GM19438 (cell line): ENCODE measurements around the gene ACTL7B.
"Not testable (repeated sequence)": the region's sequence is repeated elsewhere in the genome, so short reads cannot be mapped to it uniquely, and the experiment has no call there.

Experiments
- ATAC-seq: cut with Tn5 transposase; IDR thresholded peaks from one replicate; pipeline ENCODE4 v1.9.1; 2021; ENCODE audit warnings: low read depth; ENCODE audit not compliant: unreplicated experiment

The ACTL7B gene

DNA sequence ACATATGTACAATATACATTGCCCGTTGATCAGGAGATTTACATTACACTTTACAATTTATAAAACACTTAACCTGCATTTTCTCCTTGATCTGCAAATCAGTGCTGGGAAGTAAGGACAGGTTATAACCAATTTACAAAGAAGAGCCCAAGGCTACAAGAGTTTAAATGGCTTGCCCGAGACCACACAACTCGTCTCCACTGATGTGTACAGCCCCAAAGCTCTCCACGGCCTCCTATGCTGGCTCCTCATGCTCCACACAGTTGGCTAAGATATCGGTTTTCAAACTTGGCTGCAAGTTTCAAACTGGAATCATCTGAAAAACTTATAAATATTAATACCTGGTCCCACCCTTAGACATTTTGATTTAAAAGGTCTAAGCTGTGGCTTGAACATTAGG lies 10.3 kb downstream of the ACTL7B start:
- no peak for ATAC-seq

DNA sequence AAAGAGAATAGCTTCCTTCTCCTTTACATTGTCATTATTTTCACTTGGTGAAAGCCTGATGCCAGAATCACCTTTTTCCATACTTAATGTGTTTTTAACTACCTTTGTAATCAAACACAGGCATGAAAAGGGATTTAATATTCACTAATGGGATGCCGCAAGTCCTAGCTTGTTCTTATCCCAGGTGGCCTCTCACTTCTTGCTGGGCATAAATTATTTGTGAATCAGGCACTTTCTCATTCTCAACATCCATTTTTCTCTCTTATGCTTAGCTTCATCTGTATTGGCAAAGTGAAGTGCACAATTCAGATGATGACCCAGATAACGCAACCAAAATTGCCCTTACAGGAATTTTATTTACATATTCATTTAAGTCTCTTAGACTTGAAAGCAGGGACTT lies 10.9 kb downstream of the ACTL7B start:
- no peak for ATAC-seq

DNA sequence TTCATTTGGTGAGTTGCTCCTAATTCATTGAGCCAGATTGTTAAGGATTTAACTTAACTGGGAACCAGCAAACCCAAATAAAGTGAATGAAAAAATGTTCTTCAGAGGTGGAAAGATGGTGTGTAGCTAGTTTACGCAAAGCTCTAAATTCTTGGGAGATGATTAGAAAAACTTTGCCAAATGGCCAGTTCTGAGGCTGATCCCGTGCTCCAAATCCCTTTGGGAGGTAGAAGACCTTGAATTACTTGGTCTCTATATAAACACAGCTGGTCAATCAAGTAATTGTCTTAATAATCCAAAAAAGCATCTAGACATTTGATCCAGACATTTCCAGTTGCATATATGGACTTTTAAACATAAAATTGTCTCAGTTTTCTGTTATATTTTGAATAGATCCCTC lies 11.4 kb downstream of the ACTL7B start:
- no peak for ATAC-seq

DNA sequence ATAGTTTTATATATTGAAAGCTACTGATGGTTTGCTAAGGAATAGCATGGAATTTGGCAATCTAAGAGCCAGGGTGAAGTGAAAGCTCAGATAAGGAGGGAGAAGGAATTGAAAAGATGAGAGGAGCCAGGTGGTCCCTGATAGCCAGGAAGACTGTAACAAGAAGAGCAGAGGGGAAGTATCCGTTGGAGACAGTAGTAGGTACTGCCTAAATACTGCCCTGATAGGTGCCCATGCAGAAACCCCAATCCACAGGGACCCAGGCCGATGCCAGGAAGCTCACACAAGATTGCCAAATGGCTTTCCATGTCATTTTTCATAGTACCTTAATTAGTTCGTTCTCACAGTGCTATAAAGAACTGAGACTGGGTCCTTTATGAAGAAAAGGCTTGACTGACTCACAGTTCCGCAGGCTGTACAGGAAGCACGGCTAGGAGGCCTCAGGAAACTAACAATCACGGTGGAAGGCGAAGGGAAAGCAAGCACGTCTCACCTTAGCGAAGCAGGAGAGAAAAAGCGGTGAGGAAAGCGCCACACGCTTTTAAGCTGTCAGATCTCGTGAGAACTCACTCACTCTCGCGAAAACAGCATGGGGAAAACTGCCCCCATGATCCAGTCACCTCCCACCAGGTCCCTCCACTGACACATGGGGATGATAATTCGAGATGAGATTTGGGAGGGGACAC lies 13.0 kb downstream of the ACTL7B start:
- peak; percentile 60 for ATAC-seq

DNA sequence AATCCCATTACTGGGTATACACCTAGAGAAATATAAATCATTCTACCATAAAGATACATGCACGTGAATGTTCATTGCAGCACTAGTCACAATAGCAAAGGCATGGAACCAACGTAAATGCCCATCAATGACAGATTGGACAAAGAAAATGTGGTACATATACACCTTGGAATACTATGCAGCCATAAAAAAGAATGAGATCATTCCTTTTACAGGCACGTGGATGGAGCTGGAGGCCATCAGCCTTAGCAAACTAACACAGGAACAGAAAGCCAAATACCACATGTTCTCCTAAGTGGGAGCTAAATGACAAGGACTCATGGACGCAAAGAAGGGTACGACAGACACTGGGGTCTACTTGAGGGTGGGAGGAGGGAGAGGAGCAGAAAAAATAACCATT lies 16.2 kb downstream of the ACTL7B start:
- ATAC-seq = not testable (repeated sequence)

DNA sequence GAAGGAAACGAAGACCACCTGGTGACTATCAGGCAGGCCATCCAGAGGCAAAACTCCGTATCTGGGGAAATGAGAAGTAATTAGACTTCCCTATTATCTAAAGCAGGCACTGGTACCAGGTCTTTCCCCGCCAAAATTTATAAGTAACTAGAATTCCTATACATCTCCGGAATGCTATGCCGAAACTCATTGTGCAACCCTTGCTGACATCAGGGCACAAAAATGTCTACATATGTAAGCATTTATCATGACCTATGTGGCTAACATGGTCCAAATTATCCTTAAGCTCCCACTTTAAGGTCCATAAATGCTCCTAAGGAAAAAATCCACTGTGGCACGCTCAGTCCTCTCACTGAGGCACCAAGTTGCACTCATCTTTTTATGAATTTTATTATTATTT lies 17.8 kb downstream of the ACTL7B start:
- ATAC-seq = no peak

DNA sequence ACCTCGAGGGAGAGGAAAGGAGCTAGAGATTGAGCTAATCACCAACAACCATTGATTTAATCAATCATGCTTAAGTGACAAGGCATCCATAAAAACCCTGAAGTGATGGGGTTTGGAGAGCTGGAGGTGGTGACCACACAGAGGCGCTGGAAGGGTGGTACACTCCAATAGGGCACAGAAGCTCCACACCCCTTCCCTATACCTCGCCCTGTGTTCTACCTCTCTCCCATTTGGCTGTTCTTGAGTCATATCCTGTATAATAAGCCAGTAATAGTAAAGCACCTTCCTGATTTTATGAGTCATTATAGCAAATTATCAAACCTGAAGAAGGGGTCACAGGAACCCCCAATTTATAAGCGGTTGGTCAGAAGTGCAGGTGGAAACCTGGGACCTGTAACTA lies 18.3 kb downstream of the ACTL7B start:
- ATAC-seq = no peak

DNA sequence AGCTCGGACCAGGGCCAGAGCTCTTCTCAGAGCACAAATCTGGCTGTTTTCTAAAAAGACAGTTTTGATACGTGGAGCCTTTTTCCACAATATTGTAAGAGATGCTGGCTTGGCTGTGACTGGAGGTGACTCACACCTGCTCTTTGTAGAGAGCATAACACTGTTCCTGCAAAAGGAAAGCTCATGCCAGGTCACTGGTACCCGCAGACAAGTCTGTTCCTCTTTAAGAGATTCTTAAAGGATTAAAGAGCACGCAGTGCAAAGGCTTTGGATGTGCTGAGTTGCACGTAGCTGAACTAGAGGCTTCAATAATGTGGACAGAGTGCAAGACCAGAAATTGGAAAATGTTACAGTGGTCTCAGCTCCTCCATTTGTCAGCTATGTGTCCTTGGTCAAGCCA lies 19.0 kb downstream of the ACTL7B start:
- ATAC-seq = no peak

DNA sequence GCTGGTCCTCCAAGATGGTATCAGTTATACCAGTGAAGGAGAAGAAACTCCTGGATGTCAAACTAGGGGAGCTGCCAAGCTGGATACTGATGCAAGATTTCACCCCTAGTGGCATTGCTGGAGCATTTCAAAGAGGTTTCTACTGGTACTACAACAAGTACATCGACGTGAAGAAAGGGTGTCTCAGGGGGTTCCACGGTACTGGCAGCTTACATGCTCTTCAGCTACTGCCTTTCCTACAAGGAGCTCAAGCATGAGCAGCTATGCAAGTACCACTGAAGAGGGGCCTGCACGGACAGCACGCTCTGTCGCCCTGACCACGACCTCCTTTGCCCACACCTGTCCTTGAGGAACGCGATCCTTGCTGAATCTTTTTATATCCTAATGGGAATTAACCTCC lies 19.5 kb downstream of the ACTL7B start:
- ATAC-seq = no peak

DNA sequence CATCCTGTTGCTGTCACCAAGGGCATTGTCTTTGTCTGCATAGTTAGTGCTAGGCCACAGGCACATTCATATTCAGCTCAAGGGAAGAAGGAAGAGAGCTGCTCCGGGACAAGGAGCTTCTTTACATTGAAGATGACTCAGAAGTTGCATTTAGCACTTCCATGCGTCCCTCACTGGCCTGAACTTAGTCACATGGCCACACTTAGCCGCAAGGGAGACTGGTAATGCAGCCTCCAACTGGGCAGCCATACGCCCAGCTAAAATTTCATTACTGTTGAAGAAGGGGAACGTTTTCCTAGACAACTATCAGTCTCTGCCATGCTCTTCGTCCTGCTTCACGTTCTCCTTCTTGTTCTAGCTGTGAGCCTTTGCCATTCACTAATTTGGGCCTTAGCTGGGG lies 20.0 kb downstream of the ACTL7B start:
- ATAC-seq = no peak

DNA sequence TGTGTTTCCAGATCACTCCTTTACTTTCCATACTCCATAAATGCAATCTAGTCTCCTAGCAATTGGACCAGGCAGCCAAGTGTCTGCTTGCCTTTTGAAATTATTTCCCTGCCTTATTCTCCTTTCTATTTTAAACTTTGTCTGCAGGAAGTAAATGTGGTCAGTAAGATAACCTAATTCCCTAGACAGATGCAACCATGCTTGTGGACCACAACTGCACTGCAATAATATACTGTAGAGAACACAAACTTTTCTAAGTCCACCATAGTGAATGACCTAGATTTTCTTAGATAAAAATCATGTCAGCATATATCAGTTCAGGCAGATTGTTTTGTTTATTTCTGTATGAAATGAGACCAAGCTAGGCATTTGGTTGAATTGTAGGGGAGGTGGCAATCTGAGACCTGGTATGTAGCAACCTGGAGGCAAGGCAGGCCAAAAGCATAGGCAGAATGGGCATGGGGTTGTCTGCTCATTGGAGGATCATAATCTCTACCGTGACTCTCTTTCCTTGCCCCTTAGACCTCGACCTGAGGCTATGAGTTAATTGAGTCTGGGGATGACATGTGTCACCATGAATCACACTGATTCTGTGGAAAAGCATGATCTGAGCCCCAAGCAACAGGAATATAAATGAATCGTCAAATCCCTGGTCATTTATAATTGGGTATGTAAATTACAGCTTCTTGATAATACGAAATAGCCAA lies 20.7 kb downstream of the ACTL7B start:
- ATAC-seq = no peak

DNA sequence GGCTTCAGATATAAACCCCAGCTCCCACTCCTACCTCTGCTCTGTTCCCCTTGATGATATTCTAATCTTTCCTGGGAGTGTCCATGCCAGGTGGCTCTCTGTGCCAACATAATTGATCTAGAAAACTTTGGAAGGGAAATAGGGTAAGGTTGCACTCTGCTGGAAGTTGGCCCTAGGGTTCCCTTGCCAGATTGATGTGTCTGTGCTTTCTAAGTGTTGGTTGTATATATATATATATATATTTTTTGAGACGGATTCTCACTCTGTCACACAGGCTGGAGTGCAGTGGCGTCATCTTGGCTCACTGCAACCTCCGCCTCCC lies 23.6 kb downstream of the ACTL7B start:
- no peak for ATAC-seq

DNA sequence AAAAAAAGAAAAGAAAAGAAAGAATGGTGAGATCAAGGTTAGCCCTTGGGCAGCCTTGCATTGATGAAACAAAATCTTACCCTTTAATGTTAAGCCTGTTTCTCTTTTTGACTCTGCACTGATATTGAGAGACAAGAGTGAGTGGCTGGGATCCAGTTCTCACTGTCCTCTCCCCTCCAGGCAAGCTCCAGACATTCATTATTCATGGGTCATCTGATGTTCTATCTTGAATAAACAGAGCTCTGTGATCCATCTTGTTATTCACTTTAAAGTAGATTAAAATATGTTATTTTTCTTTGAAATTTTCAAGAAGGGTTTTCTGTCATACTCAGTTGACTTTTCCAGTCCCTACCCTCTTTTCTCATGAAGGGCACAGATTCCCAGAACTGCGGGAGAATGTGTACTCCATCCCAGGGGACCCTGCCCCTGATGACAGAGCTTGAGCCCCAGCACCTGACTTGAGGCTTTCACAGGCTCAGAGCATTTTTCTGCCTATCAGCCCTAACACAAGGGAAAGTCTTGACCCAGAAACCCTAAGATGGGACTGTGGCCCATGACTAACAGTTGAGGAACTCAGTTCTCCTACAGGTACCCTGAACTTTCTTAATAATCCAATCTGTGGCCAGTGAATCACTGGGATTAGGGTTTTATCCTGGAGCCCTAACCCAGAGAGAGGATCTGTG lies 24.1 kb downstream of the ACTL7B start:
- no peak for ATAC-seq

DNA sequence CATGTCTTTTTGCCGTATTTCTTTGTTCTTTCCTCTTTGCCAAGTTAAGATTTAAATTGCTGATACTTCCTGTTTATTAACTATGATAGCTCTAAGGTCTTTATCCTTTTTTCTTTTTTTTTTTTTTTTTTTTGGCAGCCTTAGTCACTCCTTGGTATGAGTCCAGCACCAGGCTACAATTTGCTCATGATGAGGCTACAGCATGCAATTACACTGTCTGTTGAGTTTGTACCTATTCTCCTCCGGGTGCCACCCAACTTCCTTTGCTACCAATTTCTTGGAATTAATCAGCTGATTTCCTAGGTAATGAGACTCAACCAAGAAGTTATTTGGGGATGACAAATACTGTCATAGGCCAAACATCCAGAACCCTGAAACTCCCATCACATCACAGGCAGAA lies 25.5 kb downstream of the ACTL7B start:
- ATAC-seq = no peak

DNA sequence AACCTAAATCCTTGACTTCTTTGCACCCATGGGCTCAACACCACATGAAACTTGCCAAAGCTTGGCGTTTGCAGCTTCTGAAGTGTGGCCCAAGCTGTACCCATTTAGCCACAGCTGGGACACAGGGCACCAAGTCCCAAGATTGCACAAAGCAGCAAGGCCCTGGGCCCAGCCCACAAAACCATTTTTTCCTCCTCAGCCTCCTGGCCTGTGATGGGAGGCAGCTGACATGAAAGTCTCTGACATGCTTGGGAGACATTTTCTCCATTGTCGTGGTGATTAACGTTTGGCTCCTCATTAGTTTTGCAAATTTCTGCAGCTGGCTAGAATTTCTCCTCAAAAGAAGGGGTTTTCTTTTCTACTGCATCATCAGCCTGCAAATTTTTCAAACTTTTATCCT lies 32.0 kb downstream of the ACTL7B start:
- no peak for ATAC-seq

DNA sequence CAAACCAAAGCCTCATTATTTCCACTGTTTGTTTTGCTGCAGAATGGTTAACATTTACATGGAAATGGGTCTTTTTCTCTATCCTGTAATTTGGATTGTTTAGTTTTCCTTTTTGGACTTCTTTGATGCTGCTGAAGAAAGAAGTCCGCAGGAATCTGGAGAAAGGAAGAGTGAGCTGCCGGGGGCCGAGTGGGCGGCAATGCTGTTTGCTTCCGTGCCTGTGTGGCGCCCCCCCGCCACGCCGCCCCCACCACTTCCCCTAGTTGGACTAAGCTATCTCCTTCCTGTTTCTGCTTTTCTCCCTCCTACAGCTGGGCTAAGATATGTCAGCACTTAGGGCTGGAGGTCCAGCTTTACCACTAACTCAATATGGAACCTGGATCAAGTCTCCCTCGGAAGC lies 39.7 kb downstream of the ACTL7B start:
- ATAC-seq = no peak

DNA sequence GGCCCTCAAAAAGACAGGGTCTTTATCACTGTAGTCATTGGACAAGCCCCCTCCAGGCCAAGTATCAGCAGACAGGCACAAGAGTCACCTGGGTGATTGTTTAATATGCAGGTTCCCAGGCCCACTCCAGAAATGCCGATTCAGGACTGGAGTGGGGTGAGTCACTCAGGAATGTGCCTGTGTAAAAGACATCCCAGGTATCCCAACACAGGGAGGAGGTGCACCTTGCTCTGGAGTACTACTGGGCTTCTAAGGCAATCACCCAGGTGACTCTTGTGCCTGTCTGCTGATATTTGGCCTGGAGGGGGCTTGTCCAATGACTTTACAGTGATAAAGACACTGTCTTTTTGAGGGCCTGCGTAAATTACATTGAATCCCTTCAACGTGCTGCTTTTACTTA lies 40.6 kb downstream of the ACTL7B start:
- ATAC-seq = no peak

DNA sequence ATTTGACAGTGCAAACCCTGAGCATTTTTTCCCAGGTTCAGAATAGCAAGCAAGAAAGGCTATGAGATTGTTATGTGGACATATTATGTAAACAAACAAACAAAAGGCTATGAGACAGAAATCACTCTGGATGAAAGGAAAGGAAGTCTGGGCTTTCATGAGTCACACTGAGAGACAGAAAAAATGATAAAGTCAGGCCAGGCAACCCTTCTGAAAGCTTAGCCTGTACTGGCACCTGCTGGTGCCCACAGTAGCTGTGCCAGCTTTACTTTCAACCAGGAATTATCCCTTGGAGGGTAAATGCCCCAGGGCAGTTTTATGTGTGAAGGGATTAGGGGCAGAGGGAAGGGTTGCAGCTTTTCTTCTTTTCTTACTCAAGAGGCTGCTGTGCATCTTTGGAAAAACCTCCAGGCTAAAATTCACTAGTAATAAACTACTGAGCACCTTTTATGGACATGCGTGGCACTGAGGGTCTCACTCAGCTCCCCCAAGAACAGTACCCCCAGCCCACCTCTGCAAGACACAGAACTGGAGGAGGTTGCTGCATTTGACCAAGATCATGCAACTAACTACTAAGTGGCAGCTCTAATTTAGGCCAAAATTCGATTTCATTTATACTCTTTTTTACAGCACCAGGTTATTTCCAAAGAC lies 41.7 kb downstream of the ACTL7B start:
- no peak for ATAC-seq

DNA sequence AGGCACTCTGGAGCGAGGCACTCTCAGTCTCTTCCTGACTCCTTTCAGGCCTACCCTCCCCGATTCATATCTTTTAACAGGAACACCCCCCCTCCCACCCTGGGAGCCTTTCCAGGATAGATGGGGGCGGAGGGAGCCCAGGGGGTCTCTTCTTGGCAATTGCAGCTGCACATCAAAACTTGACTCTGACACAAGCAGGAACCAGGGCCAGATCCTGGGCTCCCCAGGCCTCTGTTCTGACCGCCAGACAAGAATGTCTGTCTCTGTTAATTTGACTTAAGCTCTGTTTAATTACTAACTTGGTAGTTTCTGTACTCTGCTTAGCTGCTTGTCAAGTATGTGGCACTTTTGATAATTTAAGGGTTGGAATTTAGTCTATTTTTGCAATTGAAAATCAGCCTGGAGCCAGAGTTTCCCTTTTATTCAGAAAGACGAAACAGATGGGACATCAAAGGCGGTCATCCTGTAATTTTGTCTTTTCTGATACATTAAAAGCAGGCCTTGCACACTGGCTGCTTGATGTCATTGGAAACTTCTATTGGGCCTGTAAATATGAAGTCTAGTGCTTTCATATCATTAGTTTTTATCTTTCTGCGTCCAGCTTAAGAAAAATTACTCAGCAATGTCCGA lies 43.3 kb downstream of the ACTL7B start:
- ATAC-seq = no peak

DNA sequence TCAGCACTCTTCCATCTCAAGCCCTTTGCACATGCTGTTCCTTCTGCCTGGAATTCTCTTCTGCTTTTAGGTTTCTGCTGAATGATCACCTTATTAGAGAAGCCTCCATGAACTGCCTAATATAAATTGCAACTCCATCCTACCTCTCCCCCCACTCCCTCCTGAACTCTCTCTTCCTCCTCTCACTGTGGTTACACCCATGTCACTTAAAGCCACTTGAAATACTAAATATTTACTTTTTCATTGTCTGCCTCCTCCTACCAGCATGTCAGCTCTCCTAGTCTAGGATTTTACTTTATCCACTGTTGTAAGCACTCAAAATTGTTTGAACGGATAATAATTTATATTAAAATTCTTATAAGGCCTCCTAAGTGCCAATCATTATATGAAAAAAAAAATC lies 43.8 kb downstream of the ACTL7B start:
- no peak for ATAC-seq

DNA sequence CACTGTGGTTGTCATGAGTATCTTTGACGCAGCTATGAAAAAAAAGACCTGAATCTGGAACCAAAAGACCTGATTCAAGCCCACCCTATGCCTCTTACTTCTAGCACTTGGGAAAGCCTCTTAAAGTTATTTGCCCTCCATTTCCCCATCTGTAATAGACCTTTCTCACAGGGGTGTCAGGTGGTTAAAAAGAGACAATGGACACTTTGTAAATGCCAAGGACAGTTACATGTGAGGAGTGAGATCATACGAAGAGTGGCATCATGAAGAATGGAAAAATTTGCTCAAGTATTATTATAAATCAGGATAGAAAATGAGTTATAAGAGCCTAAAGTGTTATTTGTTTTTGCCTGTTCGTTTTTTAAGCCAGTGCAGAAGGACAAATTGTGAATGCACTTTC lies 46.5 kb downstream of the ACTL7B start:
- no peak for ATAC-seq
